ENCODE data around the gene CCNK.

DNA sequence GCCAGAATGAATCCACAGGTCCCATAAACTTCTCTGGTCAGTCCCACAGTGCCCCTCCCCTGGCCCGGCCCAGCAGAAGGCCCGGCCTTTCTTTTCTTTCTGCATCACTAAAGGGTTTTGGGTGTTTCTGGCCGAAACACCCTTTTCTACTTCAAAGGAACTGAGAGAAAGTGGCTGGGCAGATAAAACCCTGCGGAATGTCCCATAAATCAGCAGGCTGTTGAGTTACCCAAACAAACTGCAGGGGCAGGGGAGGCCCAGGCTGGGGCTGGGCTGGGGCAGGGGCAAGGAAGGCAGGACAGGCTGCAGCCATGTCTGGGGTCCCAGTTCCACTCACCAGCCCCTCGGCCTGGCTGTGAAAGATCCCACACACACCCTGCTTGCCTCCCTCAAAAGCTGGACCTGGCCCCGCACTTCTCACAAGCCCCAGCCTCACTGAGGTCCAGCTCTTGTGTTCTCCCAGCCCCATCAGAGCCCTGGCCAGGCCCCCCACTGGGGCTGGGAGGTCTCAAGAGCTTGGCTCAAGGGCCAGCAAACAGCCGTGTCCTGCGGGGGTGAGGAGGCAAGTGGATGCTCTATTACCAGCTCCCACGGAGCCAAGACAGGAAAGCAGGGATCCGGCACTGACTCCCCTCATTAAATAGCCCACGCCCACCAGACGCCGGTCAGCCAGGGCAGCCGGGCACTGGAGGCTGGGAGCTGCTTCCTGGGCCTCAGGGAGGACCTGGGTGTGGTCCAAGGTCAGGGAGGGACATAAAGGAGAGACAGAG, 41.9 kb downstream of the CCNK start:
- TF ChIP-seq POLR2A (IDR thresholded peaks at IDR 0.05; ENCODE audit: low read length): no peak
- TF ChIP-seq GATA1 (IDR thresholded peaks at IDR 0.05; ENCODE audit: low read depth, low read length): no peak
